Mucosa of descending colon (tissue), 3 donors: ENCODE data around the gene SLC9A9. TPM values are rescaled to one million over a fixed set of nuclear protein-coding genes. Genes with fewer than 3 reads are reported as not detected.

ENCODE experiments used
- ATAC-seq: fragments of 200-7000 bp; cut with Tn5 transposase; one replicate; pipeline ENCODE4 v1.9.1; 2020; ENCODE audit warnings: mild to moderate bottlenecking, moderate library complexity
- DNase-seq, 3 donors: peaks; one replicate each; pipeline ENCODE4 v3.0.0-alpha.2; 2020
- H3K36me3 ChIP-seq: fragments of 200-600 bp; one replicate; pipeline ENCODE4 v1.8.0; 2021; ENCODE audit warnings: low read depth, mild to moderate bottlenecking
- H3K4me1 ChIP-seq: fragments of 200-600 bp; one replicate; pipeline ENCODE4 v1.8.0; 2021; ENCODE audit warnings: low read depth, mild to moderate bottlenecking
- H3K4me3 ChIP-seq: fragments of 200-600 bp; one replicate; pipeline ENCODE4 v1.8.0; 2021; ENCODE audit warnings: mild to moderate bottlenecking
- H3K9me3 ChIP-seq: fragments of 200-600 bp; one replicate; pipeline ENCODE4 v1.8.0; 2021; ENCODE audit warnings: mild to moderate bottlenecking
- CTCF ChIP-seq: fragments of 200-600 bp; IDR thresholded peaks from one replicate; pipeline ENCODE4 v1.8.0; 2022; ENCODE audit warnings: antibody characterized with exemption, mild to moderate bottlenecking
- intact Hi-C, 2 donors: fragments of 100-400 bp; cut with DNase I in 1 of 2; cut with micrococcal nuclease in 1 of 2; formaldehyde crosslinking; loops; one replicate each; pipeline versions ENCODE4 v1.11.0 to v1.11.1; 2022; cut with DNase I, micrococcal nuclease
- total RNA-seq, 3 donors: library from RNA; stranded (reverse); fragmentation: NEBNext Ultra II Directional in 2 of 3; extraction: Animal tissue kit (Norgen Biotek cat#: 25700) in 2 of 3; gene quantifications; one replicate each; pipeline versions ENCODE4 v1.2.1 to v1.2.4, GENCODE V29; 2021 to 2023
- donor health status: DM: no; HTN: no; CAD: no; lungs with moderate emphysema.
- donor health status: DM: no; HTN: no; CAD: no.
- donor health status: DM: no; HTN: yes; CAD: no.

SLC9A9 gene
- total RNA-seq, 3 donors from 2014 or later: 3.2 to 18.2 (median 6.8) TPM

- intact Hi-C loops: no loop called here
- H3K4me1 ChIP-seq: no peaks in the 10 kb centered on the region
- TF ChIP-seq CTCF: no peak
- ATAC-seq (no peak), DNase-seq (no peak)
- H3K36me3 ChIP-seq: no peaks in the 10 kb centered on the region
- no peaks in the 10 kb centered on the region for H3K9me3 ChIP-seq
- H3K4me3 ChIP-seq: no peak overlapping the region
These were observed 438.0 kb downstream of the SLC9A9 start for GRCh38 chr3:143410259-143410658.

GRCh38 chr3:143408771-143409170, 439.5 kb downstream of the SLC9A9 start:
- Histone ChIP-seq H3K36me3 (no peaks in the 10 kb centered on the region), H3K9me3 (no peaks in the 10 kb centered on the region), H3K4me3 (no peak overlapping the region), H3K4me1 (no peaks in the 10 kb centered on the region)
- DNase-seq: no peak
- TF ChIP-seq CTCF: no peak
- ATAC-seq: no peak
- intact Hi-C loops: no loop called here

- no peak for TF ChIP-seq CTCF
- Histone ChIP-seq H3K9me3 (no peaks in the 10 kb centered on the region), H3K4me3 (no peak overlapping the region), H3K4me1 (no peaks in the 10 kb centered on the region), H3K36me3 (no peaks in the 10 kb centered on the region)
- intact Hi-C loops: no loop called here
- no peak for ATAC-seq
- no peak for DNase-seq
These were observed 445.7 kb downstream of the SLC9A9 start for GRCh38 chr3:143402602-143403001.

GRCh38 chr3:143396790-143397189, 451.5 kb downstream of the SLC9A9 start:
- intact Hi-C loops: no loop called here
- ATAC-seq (no peak), DNase-seq (no peak)
- H3K4me3 ChIP-seq: no peak overlapping the region
- peaks cover 2% of the 10 kb centered on the region for H3K9me3 ChIP-seq
- H3K36me3 ChIP-seq: no peaks in the 10 kb centered on the region
- H3K4me1 ChIP-seq: no peaks in the 10 kb centered on the region
- TF ChIP-seq CTCF: no peak

- DNase-seq (no peak), ATAC-seq (no peak)
- intact Hi-C loops: no loop called here
- no peak for TF ChIP-seq CTCF
- Histone ChIP-seq H3K36me3 (no peaks in the 10 kb centered on the region), H3K4me3 (no peak overlapping the region), H3K9me3 (no peaks in the 10 kb centered on the region), H3K4me1 (no peaks in the 10 kb centered on the region)
These were observed 458.9 kb downstream of the SLC9A9 start for GRCh38 chr3:143389388-143389787.

- H3K4me3 ChIP-seq: no peak overlapping the region
- no peak for TF ChIP-seq CTCF
- H3K4me1 ChIP-seq: no peaks in the 10 kb centered on the region
- H3K36me3 ChIP-seq: no peaks in the 10 kb centered on the region
- DNase-seq: no peak
- ATAC-seq: no peak
- intact Hi-C loops: no loop called here
- no peaks in the 10 kb centered on the region for H3K9me3 ChIP-seq
These were observed 460.8 kb downstream of the SLC9A9 start for GRCh38 chr3:143387425-143387824.
